A673 (cell line): ENCODE data around the gene RBFOX1.

Experiments
- EZH2 ChIP-seq: fragments of 200-600 bp; sonication (generic); IDR thresholded peaks from 2 replicates; pipeline ENCODE4 v1.6.1; 2017; ENCODE audit warnings: borderline replicate concordance, low read depth, mild to moderate bottlenecking, mixed read lengths, antibody characterized with exemption, low read length; ENCODE audit not compliant: poor library complexity, severe bottlenecking
- TF ChIP-seq, protein P1 (sequence below): fragments of 300-800, 200-600 bp; sonication (generic); conservative IDR thresholded peaks from 2 replicates; pipeline ENCODE4 v1.5.1; 2017; ENCODE audit warnings: low read depth, mild to moderate bottlenecking, antibody characterized with exemption, low read length, moderate library complexity, mixed read lengths

DNA sequence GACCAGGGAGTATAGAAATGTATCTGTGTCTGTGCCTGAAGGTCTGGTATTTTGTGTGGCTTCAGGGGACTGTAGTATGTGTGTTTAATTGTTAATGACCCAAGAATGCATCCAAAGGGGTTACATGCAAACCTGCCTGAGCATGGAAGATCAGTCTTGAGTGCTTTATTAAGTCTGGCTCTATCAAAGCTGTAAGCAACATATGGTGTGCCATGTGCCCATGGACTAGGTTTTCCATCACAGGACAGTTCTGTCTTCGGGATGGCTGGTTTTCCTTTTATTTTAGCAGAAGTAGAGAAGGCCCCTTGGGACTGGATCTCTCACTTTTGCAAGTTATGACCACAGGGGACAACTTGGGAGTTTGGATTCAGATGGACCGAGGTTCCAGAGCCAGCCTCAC, 18.2 kb downstream of the RBFOX1 start:
- TF ChIP-seq, protein P1, sequence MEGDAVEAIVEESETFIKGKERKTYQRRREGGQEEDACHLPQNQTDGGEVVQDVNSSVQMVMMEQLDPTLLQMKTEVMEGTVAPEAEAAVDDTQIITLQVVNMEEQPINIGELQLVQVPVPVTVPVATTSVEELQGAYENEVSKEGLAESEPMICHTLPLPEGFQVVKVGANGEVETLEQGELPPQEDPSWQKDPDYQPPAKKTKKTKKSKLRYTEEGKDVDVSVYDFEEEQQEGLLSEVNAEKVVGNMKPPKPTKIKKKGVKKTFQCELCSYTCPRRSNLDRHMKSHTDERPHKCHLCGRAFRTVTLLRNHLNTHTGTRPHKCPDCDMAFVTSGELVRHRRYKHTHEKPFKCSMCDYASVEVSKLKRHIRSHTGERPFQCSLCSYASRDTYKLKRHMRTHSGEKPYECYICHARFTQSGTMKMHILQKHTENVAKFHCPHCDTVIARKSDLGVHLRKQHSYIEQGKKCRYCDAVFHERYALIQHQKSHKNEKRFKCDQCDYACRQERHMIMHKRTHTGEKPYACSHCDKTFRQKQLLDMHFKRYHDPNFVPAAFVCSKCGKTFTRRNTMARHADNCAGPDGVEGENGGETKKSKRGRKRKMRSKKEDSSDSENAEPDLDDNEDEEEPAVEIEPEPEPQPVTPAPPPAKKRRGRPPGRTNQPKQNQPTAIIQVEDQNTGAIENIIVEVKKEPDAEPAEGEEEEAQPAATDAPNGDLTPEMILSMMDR = no peak
- TF ChIP-seq EZH2 = no peak
